Vagina (tissue), 2 donors: ENCODE data around the gene DHRSX.
"Not testable (repeated sequence)": the region's sequence is repeated elsewhere in the genome, so short reads cannot be mapped to it uniquely, and the experiment has no call there.

Experiments used
- POLR2A ChIP-seq, 2 donors: fragments of 450-650 bp; IDR thresholded peaks; one replicate each; pipeline ENCODE4 v1.6.1; 2017; ENCODE audit warnings: antibody characterized with exemption in 2 of 2, mild to moderate bottlenecking in 2 of 2, moderate library complexity in 2 of 2
- TF ChIP-seq, protein P1 (sequence below), 3 experiments: fragments of 450-650 bp in 2 of 3; fragments of 200-600 bp in 1 of 3; sonication (generic) in 1 of 3; IDR thresholded peaks; one replicate each; pipeline ENCODE4 v1.5.1; 2017 to 2019; ENCODE audit warnings: antibody characterized with exemption in 3 of 3, mild to moderate bottlenecking in 2 of 3, moderate library complexity in 2 of 3

DNA sequence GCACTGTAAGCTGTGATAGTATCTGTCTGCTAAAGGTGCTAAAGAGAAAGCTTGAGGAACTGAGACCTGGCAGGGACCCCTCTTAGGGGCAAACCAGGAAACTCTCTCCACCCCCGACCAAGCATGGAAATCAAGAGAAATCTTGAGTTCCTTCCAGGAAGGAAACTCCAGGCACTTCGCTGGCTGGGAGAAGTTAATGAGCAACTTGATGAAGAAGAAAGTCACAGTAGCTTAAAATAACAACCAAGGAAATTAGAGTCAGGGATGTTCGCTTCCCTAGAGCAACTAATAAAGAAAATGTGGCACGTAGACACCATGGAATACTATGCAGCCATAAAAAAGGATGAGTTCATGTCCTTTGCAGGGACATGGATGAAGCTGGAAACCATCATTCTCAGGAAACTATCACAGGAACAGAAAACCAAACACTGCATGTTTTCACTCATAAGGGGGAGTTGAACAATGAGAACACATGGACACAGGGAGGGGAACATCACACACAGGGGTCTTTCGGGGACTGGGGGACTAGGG lies 188.7 kb downstream of the DHRSX start:
- TF ChIP-seq, protein P1, sequence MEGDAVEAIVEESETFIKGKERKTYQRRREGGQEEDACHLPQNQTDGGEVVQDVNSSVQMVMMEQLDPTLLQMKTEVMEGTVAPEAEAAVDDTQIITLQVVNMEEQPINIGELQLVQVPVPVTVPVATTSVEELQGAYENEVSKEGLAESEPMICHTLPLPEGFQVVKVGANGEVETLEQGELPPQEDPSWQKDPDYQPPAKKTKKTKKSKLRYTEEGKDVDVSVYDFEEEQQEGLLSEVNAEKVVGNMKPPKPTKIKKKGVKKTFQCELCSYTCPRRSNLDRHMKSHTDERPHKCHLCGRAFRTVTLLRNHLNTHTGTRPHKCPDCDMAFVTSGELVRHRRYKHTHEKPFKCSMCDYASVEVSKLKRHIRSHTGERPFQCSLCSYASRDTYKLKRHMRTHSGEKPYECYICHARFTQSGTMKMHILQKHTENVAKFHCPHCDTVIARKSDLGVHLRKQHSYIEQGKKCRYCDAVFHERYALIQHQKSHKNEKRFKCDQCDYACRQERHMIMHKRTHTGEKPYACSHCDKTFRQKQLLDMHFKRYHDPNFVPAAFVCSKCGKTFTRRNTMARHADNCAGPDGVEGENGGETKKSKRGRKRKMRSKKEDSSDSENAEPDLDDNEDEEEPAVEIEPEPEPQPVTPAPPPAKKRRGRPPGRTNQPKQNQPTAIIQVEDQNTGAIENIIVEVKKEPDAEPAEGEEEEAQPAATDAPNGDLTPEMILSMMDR (IDR thresholded peaks at IDR 0.05) = not testable (repeated sequence)
- not testable (repeated sequence) for TF ChIP-seq POLR2A (IDR thresholded peaks at IDR 0.05)
